Left lung (tissue), 10 donors: ENCODE results near the gene PTPRZ1. TPM values are rescaled to one million over a fixed set of nuclear protein-coding genes. Genes with fewer than 3 reads are reported as not detected.

ENCODE experiments used
- ATAC-seq: fragments of 200-7000 bp; cut with Tn5 transposase; one replicate; pipeline ENCODE4 v1.9.1; 2020; ENCODE audit warnings: moderate library complexity
- DNase-seq, 4 donors: peaks; one replicate each; pipeline ENCODE4 v3.0.0-alpha.2; 2013 to 2020
- H3K27ac ChIP-seq, 2 donors: fragments of 200-600 bp; sonication (generic) in 1 of 2; one replicate each; pipeline versions ENCODE4 v1.5.0 to v1.8.0; 2020 to 2021
- H3K27me3 ChIP-seq, 2 donors: fragments of 200-600 bp; sonication (generic) in 1 of 2; one replicate each; pipeline versions ENCODE4 v1.5.0 to v1.8.0; 2020 to 2021
- H3K36me3 ChIP-seq, 2 donors: fragments of 200-600 bp; sonication (generic) in 1 of 2; one replicate each; pipeline versions ENCODE4 v1.5.0 to v1.8.0; 2020 to 2021
- H3K4me1 ChIP-seq, 2 donors: fragments of 200-600 bp; one replicate each; pipeline ENCODE4 v1.8.0; 2021
- H3K4me3 ChIP-seq, 2 donors: fragments of 200-600 bp; sonication (generic) in 1 of 2; one replicate each; pipeline versions ENCODE4 v1.5.0 to v1.8.0; 2020 to 2021; ENCODE audit warnings: mild to moderate bottlenecking in 1 of 2
- H3K9me3 ChIP-seq, 2 donors: fragments of 200-600 bp; sonication (generic) in 1 of 2; one replicate each; pipeline versions ENCODE4 v1.5.0 to v1.8.0; 2020 to 2021
- CTCF ChIP-seq, 2 donors: fragments of 200-600 bp; sonication (generic) in 1 of 2; IDR thresholded peaks; one replicate each; pipeline versions ENCODE4 v1.5.0 to v1.8.0; 2021; ENCODE audit warnings: antibody characterized with exemption in 2 of 2
- intact Hi-C, 2 donors: fragments of 100-400 bp; cut with DNase I; formaldehyde crosslinking; loops; one replicate each; pipeline versions ENCODE4 v1.11.2 to v1.14.2; 2022
- polyA plus RNA-seq, 6 donors: library from polyadenylated mRNA; unstranded; fragments of 120-200 nt; gene quantifications; one replicate each; pipeline ENCODE4 v1.2.1, GENCODE V29; 2013; ENCODE audit not compliant: insufficient read length in 6 of 6
- total RNA-seq, 2 donors: library from RNA; stranded (reverse); fragmentation: NEBNext Ultra II Directional; extraction: Animal tissue kit (Norgen Biotek cat#: 25700); gene quantifications; one replicate each; pipeline ENCODE4 v1.2.1, GENCODE V29; 2021
- donor health status: DM: no; HTN: yes; CAD: no.
- donor health status: DM: no; HTN: no; CAD: no.

Gene PTPRZ1
- total and polyA plus RNA-seq, 8 donors = 0.55 to 96.9 (median 68.8) TPM

GRCh38 chr7:121945480-121946236 lies 72.7 kb downstream of the PTPRZ1 start:
- no peak overlapping the region for H3K27ac ChIP-seq
- H3K36me3 ChIP-seq = no peaks in the 10 kb centered on the region
- DNase-seq (no peak), ATAC-seq (peak; percentile 51)
- no peak overlapping the region for H3K4me3 ChIP-seq
- H3K9me3 ChIP-seq = no peaks in the 10 kb centered on the region
- no peaks in the 10 kb centered on the region for H3K27me3 ChIP-seq
- no peaks in the 10 kb centered on the region for H3K4me1 ChIP-seq
- TF ChIP-seq CTCF (IDR thresholded peaks at IDR 0.05) = no peak
- intact Hi-C loops = no loop called here

GRCh38 chr7:121953164-121953563 lies 80.2 kb downstream of the PTPRZ1 start:
- no peaks in the 10 kb centered on the region for H3K4me1 ChIP-seq
- H3K9me3 ChIP-seq = no peaks in the 10 kb centered on the region
- no peak for DNase-seq
- intact Hi-C loops = no loop called here
- no peak for TF ChIP-seq CTCF (IDR thresholded peaks at IDR 0.05)
- H3K4me3 ChIP-seq = no peak overlapping the region
- no peaks in the 10 kb centered on the region for H3K27me3 ChIP-seq
- H3K27ac ChIP-seq = no peak overlapping the region
- no peak for ATAC-seq
- H3K36me3 ChIP-seq = no peaks in the 10 kb centered on the region

GRCh38 chr7:121953601-121954000 lies 80.6 kb downstream of the PTPRZ1 start:
- Histone ChIP-seq H3K36me3 (no peaks in the 10 kb centered on the region), H3K9me3 (no peaks in the 10 kb centered on the region), H3K27ac (no peak overlapping the region), H3K27me3 (no peaks in the 10 kb centered on the region), H3K4me1 (no peaks in the 10 kb centered on the region), H3K4me3 (no peak overlapping the region)
- DNase-seq = no peak
- TF ChIP-seq CTCF (IDR thresholded peaks at IDR 0.05) = no peak
- no peak for ATAC-seq
- intact Hi-C loops = no loop called here

GRCh38 chr7:121954803-121955202 lies 81.8 kb downstream of the PTPRZ1 start:
- no peak for ATAC-seq
- H3K36me3 ChIP-seq = no peaks in the 10 kb centered on the region
- intact Hi-C loops = no loop called here
- no peak for DNase-seq
- no peak for TF ChIP-seq CTCF (IDR thresholded peaks at IDR 0.05)
- H3K4me3 ChIP-seq = no peak overlapping the region
- no peaks in the 10 kb centered on the region for H3K27me3 ChIP-seq
- H3K27ac ChIP-seq = no peak overlapping the region
- no peaks in the 10 kb centered on the region for H3K4me1 ChIP-seq
- no peaks in the 10 kb centered on the region for H3K9me3 ChIP-seq

- intact Hi-C loops = no loop called here
- Histone ChIP-seq H3K4me3 (no peak overlapping the region), H3K4me1 (no peaks in the 10 kb centered on the region), H3K27me3 (no peaks in the 10 kb centered on the region), H3K27ac (no peak overlapping the region), H3K36me3 (no peaks in the 10 kb centered on the region), H3K9me3 (no peaks in the 10 kb centered on the region)
- no peak for TF ChIP-seq CTCF (IDR thresholded peaks at IDR 0.05)
- ATAC-seq (no peak), DNase-seq (no peak)
Measured at GRCh38 chr7:121957626-121958025, 84.7 kb downstream of the PTPRZ1 start.
